Measurements from ENCODE around the gene SNX19.
A peak's percentile ranks its signal among the peaks of the same experiment; 100 is the strongest.

The SNX19 gene

DNA sequence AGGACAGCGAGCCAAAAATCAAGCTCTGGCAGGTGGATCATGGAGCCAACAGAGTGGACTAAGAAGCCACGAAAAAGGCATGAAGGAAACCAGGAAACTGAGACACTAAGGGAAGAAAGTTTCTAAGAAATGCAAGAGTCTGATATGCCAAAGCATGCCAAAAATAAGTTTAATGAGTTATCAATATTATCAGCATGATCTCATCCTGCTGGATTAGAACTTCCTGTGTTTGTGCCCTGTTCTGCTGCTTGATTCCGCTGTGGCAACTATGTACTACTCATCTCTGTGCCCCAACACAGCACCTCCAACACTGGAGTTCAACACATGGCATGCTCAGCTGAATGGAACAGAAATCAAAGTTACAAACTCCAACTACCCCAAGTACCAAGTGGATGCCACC, 10.8 kb downstream of the SNX19 start:
- DNase-seq (ENCODE audit: low read depth in 2 of 2), result no peak

DNA sequence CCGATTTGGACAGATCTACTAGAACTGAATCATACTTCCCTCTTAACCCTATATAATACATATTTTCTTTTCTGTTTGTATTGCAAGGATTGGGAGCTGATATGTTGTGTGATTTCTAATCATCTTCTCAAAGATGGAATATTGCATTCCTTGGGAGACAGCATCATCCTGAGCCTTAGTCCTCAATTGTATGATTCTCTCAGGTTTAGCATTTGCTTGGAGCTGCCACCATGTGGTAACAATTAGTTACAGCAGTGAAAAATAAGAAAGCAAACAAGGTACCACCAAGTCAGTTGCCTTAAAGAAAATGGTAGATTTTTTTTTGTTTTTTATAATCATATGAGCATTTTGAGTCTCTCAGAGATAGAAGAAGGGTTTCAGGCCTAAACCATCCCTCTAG, 11.9 kb downstream of the SNX19 start:
- no peak for DNase-seq (ENCODE audit: low read depth in 2 of 2)

DNA sequence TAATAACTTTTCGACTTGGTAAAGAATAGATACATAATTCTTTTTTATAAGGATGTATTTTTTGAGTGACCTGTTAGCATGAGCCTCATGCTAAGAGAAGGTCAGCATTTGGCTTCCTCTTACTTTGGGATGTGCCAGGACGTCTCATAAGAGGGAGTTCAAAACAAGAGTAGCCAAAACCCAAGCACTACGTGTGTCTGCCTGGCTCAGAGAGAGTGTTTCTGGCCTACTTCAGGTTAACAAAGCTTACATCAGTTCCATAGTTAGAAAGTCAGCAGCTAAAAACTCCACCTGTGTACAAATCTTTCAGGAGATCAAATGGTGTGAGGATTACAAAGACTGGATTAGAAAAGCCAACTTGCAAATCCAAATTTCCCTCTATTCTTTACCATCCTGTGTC, 13.9 kb downstream of the SNX19 start:
- DNase-seq (ENCODE audit: low read depth in 2 of 2), result no peak

DNA sequence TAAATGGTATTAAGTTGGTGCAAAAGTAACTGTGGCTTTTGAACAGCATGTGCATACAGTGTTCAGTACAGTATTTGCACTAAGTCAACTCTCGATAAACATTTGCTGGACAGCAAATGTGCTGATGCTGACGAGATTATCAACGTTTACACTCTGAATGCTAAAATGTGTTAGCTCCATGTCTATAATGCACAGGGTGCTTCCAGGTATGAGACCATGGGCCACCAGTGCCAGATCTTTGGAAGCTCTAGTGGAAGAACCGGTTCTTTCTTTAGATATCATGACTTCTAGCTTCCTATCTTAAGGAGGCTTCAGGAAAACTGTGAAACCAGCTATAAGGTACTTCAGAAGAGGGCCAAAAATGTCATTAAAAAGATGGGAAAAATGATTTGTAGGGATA, 17.2 kb downstream of the SNX19 start:
- no peak for DNase-seq (ENCODE audit: low read depth in 2 of 2)

DNA sequence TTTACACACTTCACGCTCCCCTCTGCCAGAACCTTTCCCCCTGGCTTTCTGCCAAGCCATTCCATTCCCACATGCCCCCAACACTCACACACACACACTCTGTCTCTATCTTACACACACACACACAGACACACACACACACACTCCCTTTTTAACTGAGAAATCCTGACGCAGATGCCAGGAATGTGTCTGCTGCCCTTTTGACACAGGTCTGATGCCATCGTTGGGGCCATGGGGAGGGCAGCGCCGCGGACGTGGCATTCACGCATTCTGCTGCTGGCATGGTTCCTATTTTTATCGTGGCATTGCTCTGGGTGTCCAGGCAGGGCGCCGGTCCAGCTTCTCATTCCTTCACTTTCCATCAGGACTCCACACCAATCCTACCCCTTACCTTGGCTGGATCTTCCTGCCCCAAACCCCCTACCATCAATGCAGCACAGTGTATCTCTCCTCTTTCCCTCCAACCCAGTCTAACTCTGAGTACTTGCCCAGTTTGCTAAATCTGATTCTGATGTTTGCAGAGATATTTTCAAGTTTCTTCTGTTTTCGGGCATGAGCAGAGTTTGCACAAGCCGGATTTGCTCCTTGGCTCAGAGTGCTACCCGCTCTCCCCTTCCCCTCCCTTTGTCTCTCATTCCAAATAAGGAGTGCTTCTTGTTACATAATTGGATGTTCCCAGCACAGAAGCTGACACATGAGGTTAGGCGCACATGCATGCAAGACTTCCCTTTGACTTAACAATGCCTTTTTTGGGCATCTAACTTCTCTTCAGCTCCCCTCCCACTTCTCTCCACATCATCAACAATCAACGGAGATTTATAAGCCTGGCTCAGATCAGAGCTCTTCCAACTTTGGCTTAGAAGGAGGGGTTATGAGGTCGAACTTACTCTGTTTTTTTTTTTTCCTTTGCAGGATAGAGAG, 18.8 kb downstream of the SNX19 start:
- no peak for DNase-seq (ENCODE audit: low read depth in 2 of 2)

DNA sequence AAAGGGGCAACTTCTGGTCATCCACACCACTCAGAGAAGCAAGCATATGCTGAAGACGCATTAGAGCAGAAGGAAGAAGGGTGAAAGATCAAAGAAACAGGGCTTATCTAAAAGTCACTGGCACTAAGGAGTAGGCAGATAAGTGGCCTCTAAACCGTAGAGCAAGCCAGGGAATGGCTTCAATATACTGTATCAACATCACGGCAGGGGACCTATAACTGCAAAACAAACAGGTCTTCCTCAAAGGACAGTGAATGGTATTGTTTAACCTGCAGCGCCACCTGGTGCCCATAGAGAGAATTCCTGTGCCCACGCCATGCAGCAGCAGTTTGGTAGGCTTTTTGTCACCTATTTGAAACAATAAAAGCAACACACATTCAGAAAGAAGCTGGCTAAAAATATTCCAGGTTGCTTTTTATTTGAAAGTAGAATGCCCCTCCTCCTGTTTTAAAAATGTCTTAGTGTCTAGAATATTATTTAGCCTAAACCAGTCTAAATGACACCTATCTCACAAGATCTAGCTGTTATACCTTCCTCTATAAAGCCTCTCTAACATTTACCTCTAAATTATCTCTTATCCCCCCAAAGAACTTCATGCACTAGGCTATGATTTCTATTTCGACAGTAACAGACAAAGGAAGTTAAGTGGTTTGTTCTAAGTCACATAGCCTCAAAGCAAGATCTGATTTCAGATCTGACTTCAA, 21.8 kb downstream of the SNX19 start:
- peak in 1 of 2 donors; percentile 22 for DNase-seq (ENCODE audit: low read depth in 2 of 2)

DNA sequence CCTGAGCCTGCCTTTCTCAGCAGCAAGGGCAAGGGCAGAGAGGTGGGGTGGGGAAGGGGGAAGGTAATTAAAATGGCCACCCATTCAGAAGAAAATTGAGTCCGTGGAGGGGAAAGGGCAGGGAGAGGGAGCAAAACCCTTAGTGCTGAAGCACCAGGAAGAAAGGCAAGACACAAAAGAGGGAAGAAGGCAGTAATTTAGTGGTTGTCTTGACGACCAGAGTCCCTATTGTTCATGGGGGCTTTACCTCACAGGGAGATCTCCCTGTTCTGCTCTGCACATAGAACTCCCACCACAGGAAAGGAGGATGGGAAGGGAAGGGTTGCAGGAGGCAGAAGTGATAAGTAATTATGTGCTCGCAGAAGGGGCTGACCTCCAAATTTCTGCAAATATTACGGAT, 23.4 kb downstream of the SNX19 start:
- no peak for DNase-seq (ENCODE audit: low read depth in 2 of 2)

DNA sequence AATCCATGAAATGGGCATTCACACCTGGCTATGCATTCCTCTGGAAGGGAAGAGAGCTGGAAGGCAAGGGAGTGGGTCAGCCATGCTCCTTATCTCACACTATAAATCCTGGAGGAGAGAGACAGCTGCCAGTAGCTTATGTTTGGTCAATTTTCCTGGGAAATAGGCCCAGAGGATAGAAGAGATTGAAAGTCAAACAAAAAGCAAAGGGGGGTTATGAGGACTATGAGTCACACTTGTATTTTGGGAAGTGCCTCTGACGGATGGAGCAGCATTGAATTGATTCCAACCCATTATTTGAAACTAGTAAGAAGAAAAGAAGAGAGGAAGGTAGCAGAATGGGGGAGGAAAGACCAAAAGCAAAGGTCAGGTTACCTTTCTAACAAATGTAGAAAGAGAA, 25.0 kb downstream of the SNX19 start:
- no peak for DNase-seq (ENCODE audit: low read depth in 2 of 2)

DNA sequence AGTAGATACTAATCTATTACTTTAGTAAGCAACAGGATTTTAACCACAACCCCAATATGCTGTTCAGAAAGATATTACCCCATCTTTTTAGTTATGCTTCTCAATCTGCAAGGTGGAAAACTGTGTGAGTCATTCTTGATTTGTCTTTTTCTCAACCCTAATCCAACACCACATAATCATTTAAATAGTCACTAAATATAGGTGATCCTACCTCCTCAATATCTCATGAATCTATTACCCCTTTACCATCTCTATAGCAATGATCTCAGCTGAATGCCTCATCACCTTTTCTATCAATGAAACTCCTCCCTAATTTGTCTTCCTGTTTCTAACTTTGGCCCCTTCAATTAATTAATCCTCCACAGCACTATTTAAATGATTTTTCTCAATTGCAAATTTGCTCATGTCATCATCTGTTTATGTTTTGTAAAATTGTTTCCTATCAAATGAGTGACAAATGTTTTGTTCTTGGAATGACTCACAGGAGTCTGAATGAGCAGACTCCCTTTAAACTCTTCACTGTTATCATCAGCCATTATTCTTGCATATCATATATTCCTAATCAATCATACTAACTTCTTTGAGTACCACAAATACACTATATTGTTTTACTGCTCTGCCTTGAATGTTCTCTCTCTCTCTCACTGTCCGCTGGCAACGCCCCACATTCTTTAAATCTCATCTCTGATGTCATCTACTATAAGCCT, 26.1 kb downstream of the SNX19 start:
- DNase-seq (ENCODE audit: low read depth in 2 of 2), result no peak

DNA sequence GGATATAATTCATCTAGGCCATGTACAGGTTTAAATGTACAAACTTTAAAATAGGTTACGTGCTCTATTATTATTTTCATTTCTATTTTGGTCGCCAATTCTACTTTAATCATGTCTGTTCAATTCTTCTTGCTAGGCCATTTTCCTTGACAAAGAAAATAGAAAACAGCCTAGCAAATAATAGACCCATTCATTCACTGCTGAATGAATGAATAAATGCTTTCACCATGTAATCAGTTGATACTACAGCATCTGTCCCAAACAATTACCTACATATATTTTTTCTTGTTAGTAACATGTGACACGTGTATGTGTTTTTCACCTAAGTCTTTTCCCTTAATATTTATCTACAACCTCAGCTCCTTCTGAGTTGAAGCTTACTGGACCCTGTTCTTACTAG, 27.5 kb downstream of the SNX19 start:
- DNase-seq (ENCODE audit: low read depth in 2 of 2), result no peak

DNA sequence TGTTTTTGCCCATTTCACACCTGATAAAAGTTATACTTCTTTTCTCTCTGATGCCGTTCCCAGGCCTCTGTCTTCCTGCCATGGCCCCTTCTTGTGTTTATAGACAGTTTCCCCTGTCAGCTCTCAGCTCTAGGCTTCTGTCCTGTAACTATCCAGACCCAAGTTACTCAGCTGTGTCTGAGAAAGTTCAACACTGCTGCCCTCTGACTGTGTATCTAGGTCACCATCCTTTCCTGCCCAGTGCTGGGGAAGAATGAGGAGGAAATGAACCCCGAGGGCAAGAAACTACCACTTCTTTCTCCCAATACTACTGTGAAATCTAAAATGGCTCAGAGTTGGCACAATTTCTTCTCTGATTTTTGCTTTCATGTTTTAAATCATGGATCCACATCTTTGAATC, 29.6 kb downstream of the SNX19 start:
- DNase-seq (ENCODE audit: low read depth in 2 of 2), result no peak

DNA sequence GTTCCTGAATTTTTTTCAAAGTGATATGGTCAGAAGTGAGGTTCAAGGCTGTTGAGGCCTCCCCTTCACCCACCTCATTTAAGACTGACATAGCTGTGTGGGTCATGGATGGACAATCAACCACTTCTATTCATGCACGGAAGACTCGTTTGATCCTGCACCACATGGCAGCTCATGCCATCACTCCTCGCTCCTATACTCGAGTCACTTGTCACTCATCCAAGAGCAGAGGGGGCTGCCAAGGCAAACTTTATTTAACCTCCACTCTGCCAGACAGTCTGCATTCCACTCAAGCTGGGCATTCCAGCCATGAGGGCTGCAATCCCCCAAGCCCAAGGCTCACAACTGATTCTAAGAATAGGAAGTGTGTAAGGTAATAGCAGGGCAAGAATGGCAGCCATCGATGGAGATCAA, 34.1 kb downstream of the SNX19 start:
- DNase-seq (ENCODE audit: low read depth in 2 of 2), result no peak

DNA sequence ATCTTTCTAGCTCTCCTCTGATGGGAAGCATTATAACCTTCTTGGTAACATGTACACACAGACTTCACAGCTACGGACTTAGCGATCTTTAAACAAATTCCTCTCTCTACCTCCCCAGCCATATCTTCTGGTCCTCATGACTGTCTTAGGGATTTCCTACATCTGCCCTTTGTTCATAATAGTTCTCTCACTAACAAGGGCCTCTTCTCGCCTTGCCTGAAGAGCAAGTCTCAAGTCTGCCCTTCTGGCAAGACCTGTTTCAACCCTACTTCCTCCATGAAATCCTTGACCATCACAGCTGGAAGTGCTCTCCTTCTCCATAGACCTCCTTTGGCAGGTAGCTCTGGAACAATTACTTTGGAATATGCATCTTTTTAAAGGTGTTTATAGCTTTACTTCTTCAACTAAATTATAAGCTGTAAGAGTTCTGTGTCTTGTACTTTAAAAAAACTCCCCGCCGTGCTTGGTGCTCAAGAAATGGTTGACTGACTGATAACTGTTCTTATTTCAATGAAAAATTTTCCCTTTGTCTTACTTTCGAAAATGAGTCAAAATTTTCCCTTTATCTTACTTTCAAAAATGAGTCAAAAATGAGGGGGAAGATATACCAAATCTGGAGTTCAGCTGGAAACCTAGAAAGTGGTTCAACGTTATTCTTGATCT, 34.7 kb downstream of the SNX19 start:
- DNase-seq (ENCODE audit: low read depth in 2 of 2), result no peak

DNA sequence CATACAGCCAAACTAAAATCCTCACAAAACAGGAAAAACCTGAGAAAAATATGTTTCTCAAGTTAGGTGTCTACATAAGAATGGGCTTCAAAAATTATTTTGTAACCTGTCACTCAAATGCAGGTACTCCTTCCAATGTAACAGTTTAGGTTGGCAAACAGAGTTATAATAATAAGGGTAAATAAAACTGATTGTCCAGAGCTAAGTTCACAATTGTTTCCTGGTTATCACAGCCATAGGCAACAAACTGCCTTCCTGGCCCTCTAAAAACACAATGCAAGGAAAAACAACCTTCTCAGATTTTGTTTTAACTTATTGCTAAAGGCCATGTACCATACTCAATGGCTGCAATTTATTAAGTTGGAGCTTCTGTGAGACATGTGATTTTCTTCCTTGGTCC, 36.4 kb downstream of the SNX19 start:
- no peak for DNase-seq (ENCODE audit: low read depth in 2 of 2)

DNA sequence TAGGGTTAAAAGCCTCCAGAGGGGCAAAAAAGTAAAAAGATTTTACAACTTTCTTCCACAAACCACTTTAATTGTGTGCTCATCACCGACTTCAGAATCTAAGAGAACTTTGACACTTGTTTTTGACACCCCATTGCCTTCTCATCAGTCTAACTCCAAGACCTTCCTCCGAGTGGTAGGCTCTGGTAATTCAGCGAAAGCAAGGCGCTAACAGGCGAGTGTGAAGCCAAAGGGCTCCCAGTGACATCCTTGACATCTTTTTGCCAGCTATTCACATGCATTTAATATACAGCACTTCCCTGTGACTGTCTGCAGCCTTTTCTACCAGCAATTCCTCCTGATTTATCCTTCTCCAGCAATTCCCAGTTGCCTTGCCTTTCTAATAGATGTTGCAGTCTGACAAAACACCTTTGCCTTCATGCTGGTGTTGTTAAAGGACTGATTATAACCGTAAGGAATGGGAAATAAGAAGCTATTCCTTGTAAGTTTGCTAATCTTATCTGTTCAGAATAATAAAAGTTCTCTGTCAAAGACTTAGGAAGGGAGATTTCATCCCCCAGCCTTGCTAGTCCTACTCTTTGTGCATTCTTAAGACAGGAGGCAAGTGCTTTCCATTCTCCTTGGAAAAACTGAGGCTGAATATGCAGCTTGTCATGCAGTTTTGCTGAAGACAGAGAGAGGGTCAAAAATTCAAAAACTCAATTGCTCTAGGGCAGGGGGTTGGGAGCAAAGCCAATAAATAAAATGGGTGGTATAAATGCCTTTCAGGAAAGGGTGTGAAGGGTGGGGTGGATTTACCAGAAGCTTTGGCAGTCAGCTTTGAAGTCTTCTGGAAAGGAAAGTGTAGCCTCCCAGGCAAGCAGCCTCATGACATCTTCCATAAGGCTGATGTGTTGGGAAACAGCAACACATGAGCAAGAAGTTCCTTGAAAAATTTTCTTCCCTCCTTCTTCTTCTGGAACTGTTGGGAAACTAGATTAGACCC, 39.1 kb downstream of the SNX19 start:
- no peak for DNase-seq (ENCODE audit: low read depth in 2 of 2)

DNA sequence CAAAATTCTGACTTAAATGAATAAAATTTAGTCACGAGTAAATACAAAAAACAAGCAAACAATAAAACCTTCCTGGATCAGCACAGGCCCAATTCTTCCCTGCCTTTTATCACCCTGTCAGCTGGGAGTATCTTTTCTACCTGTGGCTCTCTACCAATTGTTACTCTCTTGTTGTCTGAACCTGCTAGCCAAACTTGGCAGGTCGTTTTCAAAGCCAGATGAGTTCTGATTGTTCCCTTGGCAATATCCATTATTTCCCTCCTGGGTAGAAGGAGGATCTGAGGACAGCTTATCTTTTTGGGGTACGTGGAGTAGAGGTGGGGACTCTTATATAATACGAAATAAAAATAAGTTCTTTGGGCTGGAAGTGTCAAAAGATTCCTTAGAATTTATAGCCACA, 40.2 kb downstream of the SNX19 start:
- no peak for DNase-seq (ENCODE audit: low read depth in 2 of 2)

DNA sequence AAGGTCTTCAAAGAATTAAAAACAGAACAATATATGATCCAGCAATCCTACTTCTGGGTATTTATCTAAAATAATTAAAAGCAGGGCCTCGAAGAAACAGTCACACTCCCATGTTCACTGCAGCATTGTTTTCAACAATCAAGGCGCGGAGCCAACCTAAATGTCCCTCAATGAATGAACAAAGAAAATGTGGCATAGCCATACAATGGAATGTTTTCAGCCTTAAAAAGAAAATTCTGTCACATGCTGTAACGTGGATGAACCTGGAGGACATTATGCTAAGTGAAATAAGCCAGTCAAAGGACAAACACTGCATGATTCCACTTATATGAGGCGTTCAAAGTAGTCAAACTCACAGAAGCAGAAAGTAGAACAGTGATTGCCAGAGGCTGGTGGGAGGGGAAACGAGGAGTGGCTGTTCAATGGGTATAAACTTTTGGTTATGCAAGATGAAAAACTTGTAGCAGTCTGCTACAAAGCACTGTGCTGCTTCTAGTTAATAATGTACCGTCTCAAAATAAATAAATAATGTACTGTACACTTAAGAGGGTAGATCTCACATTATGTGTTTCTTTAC, 41.2 kb downstream of the SNX19 start:
- no peak for DNase-seq (ENCODE audit: low read depth in 2 of 2)

DNA sequence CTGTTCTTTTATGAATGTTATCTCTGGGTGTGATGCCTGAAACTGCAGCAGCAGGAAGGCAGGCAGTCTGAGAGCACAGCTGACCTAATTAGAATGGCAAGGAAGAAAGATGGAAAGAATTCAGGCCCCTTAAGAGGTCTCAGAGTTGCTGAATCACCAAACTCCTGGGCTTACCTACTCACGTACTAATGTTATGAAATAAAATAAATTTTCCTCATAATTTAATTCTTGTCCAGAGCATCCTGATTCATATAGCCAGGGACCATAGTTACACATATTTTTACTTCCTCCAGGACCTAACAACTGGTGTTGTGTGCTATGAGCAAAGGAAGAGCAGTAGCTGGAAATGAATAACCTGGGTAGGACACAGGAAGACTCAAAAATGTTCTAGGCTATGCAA, 41.9 kb downstream of the SNX19 start:
- no peak for DNase-seq (ENCODE audit: low read depth in 2 of 2)

DNA sequence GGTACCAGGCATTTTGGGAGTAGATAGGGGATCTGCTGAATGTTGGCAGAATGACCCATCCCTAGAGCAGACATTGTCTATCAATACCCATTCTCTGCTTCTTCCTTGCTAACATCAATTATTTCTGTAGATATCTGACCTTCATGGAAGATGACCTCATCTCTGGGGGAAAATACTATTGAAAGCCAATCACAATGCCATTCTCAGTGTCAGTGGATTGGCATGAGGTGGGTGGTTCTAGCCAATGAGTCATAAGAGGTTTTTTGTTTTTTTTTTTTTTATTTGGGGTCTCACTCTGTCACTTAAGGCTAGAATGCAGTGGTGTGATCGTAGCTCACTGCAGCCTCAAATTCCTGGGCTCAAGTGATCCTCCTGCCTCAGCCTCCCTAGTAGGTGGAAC, 42.5 kb downstream of the SNX19 start:
- no peak for DNase-seq (ENCODE audit: low read depth in 2 of 2)

DNA sequence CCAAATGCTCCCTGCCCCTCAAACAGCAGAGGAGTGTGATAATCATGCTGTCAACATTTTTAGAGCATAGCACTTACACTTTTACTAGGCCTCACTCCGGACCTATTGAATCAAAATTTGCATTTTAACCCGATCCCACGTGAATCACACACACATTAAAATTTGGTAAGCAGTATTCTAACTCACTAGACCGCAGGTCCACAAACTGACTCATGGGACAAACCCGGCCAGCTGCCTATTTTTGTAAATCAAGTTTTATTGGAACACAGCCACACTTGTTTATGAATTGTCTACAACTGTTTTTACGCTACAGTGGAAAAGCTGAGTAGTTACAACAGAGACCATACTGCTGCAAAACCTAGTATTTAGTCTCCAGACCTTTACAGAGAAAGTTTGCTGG, 43.3 kb downstream of the SNX19 start:
- DNase-seq (ENCODE audit: low read depth in 2 of 2), result no peak

DNA sequence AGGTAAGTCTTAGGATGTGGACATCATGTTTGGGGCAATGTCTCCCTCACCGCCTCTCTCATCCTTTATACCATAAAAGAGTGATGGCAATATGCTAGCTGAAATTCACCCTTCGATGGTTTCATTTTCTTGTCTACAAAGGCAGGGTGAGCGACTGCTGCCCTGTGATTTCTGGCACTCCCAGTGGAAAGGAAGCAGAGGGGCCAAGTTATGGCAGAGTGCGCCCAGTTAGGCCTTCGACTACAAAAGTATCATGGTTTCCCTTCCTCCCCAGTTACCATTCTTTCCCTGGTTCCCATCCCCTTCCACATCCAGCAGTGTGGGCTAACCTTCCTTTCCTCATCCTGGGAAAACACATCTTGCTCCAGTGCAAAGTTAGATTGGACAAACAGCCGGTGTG, 43.8 kb downstream of the SNX19 start:
- no peak for DNase-seq (ENCODE audit: low read depth in 2 of 2)
